HG03175 (cell line): ENCODE measurements around the gene ASB10.

Source experiments
- ATAC-seq: cut with Tn5 transposase; IDR thresholded peaks from one replicate; pipeline ENCODE4 v1.9.1; 2021; ENCODE audit warnings: mild to moderate bottlenecking, moderate library complexity; ENCODE audit not compliant: unreplicated experiment

Gene ASB10

DNA sequence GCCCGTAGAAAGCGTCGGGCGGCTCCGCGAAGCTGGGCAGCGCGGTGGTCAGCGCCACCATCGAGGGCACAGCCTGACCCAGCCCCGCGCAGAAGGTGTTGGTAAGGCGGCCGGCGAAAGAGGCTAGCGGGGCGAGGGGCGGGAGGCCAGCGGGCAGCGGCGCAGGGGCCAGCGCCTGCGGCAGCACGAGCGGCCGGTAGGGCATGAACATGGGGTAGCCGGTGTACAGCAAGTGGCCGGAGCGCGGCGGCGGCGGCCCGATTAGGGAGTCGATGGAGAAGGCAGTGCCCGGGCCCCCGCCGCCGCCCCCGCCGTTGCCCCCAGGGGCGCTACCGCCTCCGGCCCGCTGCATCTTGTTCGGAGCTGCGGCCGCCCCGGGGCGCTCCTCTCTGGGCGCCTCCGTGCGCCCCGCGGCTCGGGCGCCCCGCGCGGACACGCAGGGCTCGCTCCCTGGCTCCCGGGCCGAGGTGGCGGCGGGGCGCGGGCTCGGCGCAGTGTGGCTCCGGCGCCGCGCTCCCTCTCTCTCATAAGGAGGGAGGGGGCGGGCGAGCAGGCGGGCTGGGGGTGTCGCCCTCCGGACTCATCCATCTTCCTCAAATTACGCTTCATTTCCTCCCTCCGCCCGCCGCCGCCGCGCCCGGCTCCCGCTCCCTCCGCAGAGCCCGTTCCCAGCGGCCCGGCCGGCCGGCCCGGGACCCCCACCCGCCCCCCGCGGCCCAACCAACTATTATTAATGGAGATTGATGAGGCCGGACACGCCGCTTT, 19.7 kb downstream of the ASB10 start, which contains the start of gene GBX1:
Gene GBX1 (minus strand): TSS at position 498 of the 765 bp plus-strand sequence. CDS start 146 bp downstream, at position 352.
- no peak for ATAC-seq

- no peak for ATAC-seq
Observed at GRCh38 chr7:151166629-151167196, 20.3 kb downstream of the ASB10 start.

DNA sequence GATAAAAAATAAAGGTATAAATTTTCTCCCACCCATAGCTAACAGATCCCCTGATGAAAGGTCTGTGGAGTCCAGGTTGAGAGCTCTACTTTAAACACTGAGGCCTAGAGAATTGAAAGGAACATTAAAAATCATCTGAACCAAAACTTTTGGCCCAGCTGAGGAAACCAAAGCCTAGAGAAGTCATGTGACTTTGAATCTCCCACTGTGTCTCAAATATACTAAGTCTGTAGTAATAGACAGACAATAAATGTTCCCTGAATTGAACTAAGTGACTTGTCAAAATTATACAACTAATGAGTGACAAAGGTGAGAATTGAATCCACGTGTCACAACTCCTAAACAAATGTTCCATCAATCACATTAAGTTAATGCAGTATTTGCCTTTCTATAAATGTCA, 25.3 kb downstream of the ASB10 start:
- no peak for ATAC-seq

GRCh38 chr7:151157645-151158329, 29.3 kb downstream of the ASB10 start:
- ATAC-seq = no peak

DNA sequence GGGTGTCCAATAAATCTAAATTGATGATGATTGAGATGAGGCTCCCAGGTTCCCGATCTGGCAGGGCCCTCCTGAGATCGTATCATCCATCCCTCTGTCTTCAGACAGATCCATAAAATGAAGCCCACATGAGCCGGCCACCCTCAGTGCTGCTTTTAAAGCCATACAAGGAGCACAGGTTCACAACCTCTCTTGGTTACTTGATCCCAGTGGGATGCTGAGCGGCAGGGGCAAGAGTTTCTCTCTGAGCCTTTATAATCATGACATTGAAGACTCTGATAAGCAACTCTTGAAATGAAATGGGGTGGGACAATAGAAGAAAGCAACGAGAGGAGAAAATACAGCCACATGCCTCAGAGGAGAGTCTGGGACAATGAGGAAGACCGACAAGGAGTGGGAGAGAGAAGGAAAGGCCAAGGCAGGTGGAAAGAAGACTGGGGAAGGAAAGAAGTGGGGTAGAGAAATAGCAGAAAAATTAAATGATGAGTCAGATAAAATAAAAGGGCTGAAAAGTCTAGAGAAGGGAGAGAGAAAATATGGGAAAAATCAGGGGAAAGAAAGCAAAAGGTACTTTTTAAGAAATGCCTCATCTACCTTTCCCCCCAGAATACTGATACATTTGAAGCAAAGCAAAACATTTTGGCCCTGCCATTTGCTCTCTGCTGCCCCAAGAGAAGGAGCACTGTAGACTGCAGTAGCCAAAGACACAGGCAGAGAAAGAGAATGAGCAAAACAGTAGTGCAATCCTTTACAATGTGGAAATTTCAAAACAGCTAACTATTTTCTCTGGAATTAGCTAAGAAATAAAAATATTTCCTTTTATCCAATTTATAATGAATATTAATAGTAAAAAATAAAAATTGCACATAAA, 34.2 kb downstream of the ASB10 start:
- no peak for ATAC-seq

- no peak for ATAC-seq
Observed at GRCh38 chr7:151150388-151150787, 36.7 kb downstream of the ASB10 start.

- no peak for ATAC-seq
Observed at GRCh38 chr7:151148319-151149259, 38.5 kb downstream of the ASB10 start.

DNA sequence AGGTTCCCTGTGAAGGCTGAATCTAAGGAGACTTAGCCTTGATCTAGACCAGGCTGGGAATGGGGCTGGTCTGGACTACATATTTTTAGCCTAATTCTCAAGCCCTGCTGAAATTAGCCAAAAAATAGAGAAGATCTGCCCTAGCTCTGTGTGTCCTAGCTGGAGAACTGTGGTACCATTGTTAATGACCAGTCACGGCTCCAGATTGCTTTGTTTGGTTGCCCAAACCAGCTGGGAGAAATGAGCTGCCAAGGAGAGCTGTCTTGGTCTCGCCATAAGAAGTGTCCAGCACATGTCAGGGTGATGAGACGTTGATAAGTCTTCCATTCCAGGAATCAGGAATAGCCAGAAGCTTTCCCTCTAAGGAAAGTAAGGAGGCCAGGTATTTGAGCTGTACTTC, 40.3 kb downstream of the ASB10 start:
- no peak for ATAC-seq

DNA sequence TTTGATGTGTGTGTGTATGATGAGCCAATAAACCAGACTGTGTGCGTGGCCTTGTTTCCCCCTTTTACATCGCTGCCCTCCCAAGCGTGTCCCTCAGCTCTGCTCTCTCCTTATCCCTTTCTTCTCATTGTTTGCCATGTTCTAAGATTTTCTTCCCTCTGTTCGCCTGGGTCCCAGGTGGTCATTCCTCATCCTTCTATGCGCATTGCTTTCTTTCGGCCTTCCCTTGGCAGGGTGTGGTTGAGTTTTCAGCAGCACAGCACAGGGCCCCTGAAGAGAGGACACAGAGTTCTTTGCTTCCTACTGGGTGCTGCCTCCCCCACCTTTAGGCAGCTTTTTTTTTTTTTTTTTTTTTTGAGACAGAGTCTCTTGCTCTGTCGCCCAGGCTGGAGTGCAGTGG, 42.7 kb downstream of the ASB10 start:
- no peak for ATAC-seq

DNA sequence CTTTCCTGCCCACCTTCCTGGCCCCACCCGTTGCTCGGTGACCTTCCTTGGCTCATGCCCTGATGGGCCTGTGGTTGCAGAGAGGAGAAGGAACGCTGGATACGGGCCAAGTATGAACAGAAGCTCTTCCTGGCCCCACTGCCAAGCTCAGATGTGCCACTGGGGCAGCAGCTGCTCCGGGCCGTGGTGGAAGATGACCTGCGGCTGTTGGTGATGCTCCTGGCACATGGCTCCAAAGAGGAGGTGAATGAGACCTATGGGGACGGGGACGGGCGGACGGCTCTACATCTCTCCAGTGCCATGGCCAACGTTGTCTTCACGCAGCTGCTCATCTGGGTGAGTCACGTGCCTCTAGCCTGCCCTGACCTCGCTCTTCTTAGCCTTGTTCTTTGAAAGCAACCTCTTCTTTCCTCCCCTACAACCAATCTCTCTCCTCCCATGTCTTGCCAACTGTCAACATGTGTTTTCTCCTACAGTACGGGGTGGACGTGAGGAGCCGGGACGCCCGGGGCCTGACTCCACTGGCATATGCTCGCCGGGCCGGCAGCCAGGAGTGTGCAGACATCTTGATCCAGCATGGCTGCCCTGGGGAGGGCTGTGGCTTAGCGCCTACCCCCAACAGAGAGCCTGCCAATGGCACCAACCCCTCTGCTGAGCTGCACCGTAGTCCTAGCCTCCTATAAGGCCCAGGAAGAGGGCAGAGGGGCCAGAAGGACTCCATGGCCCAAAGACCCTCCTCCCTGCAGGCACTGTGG, 43.6 kb downstream of the ASB10 start:
- no peak for ATAC-seq

DNA sequence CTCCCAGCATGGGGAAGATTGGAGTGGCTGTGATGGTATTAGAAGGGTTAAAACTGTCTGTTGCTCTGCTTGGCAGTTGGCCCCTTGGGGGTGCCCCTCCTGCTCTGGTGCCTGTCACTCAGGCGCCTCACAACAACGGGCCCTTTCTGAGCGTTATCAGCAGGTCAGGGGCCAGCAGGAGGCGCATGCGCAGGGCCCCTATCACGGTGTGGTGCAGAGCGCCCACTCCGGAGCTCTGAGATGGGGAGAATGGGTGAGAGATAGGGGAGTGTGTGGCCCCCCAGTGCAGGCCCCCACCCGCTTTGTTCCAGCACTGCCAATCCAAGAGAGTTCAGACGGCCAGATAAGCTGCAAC, 44.4 kb downstream of the ASB10 start:
- no peak for ATAC-seq

GRCh38 chr7:151141855-151142685, 45.0 kb downstream of the ASB10 start:
- ATAC-seq = no peak

GRCh38 chr7:151141311-151141854, 45.7 kb downstream of the ASB10 start:
- ATAC-seq = no peak

- no peak for ATAC-seq
Observed at GRCh38 chr7:151140826-151141225, 46.2 kb downstream of the ASB10 start.

DNA sequence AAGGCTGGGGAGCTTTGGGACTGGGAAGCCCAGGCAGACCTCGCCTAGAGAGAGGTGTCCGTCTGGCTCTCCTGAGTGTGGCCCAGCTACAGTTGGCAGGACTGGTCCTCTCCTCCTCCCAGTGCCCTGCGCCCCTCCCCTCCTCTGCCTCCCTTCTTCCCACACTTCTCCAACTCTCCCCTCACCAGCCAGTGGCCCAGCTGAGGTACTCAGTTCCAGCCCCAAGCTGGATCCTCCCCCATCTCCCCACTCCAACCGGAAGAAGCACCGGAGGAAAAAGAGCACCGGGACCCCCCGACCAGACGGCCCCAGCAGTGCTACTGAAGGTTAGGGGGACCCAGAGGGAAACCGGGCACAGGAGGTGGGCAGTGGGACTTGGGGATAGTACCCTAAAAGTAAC, 47.3 kb downstream of the ASB10 start:
- no peak for ATAC-seq

DNA sequence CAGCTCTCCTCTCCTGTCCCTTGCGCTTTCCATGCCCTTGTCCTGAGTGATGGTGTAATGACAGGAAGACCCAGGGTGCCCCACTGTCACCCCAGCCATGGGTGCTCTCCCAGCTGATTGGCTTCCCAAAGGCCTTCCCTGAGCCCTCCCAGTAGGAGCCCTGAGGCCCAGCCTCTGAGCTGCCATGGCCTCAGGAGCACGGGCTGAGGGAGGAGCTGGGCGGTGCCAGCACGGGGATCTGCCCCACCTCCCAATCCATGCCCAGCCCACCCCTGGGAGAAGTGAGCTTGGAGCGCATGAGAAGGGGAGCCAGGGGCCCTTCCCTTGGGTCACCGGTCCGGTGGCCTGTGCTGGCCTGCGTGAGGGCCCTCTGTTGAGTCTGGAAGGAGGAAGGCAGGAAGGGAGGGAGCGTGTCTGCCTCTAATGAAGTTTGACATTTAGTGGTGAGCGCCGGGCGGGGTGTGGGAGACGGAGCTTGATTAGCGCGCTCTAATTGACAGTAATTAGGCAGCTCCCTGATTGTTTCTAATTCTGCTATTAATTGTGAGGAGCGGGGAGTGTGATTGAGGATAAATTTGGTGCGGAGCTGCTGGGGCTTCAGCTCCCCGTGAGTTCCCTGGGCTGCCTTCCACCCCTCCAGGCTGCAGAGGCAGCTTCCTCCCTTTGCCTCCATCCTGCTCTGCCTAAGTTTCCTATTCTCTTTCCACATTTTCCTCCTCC, 47.8 kb downstream of the ASB10 start:
- no peak for ATAC-seq

DNA sequence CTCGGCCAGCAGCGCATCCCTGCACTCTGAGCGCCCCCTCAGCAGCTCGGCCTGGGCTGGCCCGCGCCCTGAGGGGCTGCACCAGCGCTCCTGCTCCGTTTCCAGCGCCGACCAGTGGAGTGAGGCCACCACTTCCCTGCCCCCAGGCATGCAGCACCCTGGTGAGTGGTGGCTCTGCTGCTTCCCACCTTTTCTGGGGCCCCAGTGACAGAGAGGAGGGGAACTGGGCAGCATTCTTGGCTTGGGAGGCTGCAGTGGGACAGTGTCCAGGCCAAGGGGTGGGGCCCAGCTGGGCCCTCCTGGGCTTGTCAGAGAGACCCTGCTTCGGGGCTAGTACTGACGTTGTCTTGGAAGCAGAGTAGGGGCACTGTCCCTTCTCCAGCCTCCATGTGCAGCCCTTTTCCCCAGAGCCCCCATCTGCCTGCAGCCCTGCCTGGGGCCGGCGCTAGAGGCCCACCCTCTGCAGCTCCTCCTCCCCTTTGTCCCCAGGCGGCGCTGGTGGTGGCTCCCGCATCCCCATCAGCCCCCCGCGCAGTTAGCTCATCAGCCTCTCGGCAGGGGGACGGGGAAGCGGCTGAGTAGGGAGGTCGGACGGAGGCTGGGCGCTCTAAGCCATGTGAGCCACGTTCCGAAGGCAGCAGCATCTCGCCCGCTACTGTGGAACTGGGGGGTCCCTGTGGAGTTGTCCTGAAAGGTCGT, 48.7 kb downstream of the ASB10 start:
- no peak for ATAC-seq
